ENCODE measurements around the gene PARD3.

The PARD3 gene

GRCh38 chr10:34570887-34571286, 244.2 kb downstream of the PARD3 start:
- no peak for DNase-seq

- no peak for DNase-seq
Measured at GRCh38 chr10:34567659-34568253, 247.3 kb downstream of the PARD3 start.

- DNase-seq, result no peak
Measured at GRCh38 chr10:34565934-34566333, 249.2 kb downstream of the PARD3 start.

DNA sequence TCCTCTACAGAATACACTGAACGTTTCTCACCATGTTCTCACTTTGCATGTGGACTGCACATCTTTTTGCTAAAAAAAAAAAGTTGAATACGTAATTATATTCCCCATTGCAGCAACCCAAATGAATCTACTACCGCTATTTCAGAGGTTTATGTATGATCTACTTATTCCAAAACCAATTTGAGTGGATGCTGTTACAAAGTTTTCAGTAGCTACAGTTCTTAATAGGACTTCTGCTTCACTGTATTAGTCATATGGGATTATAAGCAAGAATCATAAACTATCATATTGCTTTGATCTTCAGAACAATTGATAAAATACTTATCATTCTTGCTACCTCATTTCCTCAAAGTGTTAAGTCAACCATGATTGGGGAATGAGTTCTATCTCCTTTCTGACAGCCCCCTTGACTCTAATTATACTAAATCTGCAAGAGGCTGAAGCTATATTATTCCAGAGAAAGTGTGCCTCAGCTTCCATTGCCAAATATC, 257.0 kb downstream of the PARD3 start:
- DNase-seq, result no peak

DNA sequence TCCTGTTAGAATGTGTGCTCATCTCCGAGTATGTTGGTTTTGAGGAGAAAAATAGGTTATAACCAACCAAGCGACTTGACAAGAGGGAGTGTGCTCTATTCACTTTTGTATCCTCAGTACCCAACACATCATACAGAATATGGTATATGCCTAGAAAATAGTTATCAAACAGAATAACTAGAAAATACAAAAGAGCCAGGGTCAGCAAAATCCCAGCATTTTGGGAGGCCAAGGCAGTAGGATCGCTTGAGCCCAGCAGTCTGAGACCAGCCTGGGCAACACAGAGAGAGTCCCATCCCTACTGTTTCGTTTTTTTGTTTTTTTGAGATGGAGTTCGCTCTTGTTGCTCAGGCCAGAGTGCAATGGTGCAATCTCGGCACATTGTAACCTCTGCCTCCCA, 257.9 kb downstream of the PARD3 start:
- no peak for DNase-seq

DNA sequence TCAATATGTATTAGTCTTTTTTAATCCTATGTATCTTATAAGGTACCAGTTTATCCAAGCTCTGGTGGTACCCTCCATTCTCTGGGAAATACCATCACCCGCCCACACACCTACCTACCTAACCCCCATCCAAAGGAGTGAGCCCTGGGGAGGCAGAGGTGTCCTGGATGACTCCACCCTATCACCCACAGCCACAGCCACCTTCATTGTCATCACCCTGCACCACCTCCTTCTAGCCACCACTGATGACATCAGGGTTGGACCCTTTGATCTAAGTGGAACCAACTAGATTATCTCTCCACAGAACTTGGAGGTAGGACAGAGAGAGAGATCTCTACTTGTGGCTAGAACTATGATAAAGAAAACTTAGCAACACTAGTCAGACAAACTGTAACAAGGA, 259.4 kb downstream of the PARD3 start:
- DNase-seq, result no peak

- no peak for DNase-seq
Measured at GRCh38 chr10:34553747-34554146, 261.3 kb downstream of the PARD3 start.

DNA sequence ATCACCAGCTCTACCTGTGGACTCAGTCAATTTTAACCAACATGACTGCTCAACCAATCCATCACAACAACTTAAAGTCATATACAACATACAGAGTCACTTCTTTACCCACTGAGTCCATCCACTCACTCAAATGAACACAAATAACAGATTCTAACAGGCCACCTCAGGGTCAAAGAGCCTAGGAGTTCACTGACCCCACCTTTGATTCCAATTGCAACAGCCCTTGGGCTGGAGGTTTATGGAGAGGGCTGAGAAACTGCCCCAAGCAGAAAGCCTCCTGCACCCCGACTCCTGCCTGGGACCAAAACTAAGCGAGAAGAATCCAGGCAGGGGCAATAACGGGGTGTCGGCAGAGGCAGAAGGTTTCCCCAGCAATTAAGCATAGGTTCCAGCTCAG, 263.8 kb downstream of the PARD3 start:
- DNase-seq, result no peak

DNA sequence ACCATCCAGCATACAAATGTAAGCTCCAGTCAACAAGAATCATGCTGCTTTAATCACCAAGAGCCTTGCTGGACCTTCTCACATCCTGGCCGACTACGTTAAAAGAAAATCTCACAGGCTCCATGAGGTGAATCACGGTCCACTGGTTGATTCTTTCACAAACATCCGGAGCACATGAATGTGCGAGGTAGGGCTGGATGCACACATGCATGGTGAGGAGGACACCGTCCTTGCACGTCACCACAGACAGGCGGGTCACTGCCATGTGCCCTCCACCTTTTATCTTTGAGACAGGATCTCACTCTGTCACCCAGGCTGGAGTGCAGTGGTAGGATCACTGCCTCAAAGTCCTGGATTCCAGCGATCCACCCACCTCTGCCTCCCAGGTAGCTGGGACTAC, 265.1 kb downstream of the PARD3 start:
- no peak for DNase-seq

- DNase-seq, result no peak
Measured at GRCh38 chr10:34549001-34549400, 266.1 kb downstream of the PARD3 start.

DNA sequence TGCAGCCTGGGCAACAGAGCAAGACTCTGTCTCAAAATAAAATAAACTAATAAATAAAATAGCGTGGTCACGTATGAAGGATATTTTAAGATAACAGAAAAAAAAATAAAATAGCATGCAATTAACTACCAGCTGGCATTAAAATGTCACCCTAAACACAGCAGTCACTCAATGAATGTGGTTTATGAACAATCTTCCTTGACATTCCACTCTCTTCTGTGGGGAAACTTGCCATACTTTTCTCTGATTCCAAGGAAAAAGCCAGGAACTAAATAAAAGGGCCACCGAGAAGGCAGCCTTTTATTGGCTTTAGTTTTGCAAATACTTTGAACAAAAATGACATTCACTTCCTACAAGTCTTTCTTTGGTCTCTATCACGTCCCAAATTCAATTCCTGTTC, 266.6 kb downstream of the PARD3 start:
- no peak for DNase-seq

DNA sequence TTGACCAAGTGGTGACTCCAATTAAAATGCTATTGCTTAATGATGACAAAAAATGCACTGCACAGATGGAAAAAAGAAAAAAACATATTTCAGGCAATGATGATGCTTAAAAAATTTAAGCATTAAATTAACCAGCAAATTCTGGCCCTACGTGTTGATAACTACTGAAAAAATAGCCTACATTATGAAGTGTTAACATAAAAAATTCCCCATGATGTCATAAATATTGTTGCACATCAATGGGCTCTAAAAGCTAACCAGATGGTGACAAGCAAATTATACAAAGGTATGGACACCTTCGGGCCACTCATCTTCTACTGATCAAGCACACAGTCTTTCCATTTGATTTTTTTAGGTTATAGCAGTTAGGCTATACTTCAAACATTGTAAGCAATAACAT, 267.4 kb downstream of the PARD3 start:
- DNase-seq, result no peak

DNA sequence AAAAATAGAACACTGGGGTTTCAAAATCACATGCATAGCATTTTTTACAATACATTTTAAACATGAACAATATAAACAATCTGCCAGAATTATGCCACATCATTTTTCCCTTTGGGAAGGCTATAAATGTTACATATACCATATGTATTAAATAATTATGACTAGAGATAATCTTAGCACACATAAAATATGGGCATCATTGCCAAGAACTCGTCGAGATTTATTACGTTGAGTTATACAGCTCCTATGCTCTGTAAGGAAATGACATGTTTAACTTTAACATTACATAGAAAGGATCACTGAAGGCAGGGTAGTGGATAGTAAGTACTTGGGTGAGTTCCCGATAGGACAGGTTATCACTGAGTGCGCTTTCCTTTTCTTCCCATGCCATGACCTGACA, 267.8 kb downstream of the PARD3 start:
- DNase-seq, result no peak

GRCh38 chr10:34544400-34544799, 270.7 kb downstream of the PARD3 start:
- no peak for DNase-seq

DNA sequence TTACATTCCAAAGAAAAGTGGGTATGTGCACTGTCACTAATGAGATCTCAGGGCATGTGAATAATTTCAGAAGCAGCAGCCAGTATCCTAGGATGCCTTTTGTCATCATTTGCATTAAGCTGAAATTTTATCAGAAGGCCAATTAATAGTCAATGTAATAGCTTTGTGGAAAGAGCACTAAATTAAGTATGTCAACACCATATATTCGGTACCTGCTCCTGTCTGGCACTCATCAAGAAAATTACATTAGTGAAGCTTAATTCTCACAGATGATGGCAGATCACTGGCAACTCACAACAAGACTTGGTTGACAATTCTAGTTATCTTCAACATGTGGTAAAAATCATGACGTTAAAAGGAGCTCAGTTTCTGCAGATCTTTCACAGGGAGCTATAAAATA, 271.4 kb downstream of the PARD3 start:
- no peak for DNase-seq

DNA sequence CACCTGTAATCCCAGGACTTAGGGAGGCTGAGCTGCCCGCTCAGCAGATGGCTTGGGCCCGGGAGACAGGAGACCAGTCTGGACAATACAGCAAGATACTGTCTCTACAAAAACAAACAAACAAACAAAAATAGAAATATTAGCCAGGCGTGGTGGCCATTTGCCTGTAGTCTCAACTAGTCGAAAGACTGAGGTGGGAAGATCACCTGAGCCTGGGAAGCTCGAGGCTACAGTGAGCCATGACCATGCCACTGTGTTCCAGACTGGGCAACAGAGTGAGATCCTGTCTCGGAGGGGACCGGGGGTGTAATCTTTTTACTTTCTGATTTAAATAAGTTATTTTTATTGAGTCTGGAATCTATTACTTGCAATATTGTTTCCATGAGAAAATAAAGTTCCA, 274.6 kb downstream of the PARD3 start:
- no peak for DNase-seq

DNA sequence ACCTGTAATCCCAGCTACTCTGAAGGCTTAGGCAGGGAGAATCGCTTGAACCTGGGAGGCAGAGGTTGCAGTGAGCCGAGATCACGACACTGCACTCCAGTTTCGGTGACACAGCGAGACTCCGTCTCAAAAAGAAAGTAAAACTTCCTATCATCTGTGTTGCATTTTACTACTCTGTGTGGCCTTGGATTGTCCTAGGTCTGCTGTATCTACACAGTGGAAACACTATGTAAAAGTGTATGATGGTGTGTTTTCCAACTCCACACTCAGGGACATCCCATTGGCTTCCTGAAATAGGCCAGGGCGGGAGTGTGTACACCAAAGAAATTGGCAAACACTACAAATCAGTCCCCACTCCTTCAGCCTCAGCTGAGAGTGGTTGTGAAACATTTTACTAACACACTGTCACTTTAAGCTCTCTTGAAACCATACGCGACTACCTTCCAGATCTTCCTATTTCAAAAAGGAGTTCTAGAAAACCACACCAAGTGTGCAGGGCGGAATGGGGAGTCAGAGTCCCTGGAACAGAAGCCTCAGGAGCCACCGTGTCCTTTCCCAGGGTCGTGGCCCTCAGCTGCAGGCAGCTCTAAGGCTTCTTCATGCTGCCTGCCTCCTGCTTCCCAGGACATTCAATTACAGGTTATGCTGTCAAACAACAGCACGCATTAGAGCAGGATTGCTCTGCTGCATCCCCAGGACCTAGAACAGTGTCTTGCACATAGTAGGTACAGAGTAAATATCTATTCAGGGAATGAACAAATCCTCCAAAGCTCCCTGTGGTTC, 275.4 kb downstream of the PARD3 start:
- DNase-seq, result no peak

- no peak for DNase-seq
Measured at GRCh38 chr10:34538281-34538829, 276.7 kb downstream of the PARD3 start.

GRCh38 chr10:34537629-34538231, 277.4 kb downstream of the PARD3 start:
- DNase-seq, result no peak

- no peak for DNase-seq
Measured at GRCh38 chr10:34535872-34536271, 279.2 kb downstream of the PARD3 start.

DNA sequence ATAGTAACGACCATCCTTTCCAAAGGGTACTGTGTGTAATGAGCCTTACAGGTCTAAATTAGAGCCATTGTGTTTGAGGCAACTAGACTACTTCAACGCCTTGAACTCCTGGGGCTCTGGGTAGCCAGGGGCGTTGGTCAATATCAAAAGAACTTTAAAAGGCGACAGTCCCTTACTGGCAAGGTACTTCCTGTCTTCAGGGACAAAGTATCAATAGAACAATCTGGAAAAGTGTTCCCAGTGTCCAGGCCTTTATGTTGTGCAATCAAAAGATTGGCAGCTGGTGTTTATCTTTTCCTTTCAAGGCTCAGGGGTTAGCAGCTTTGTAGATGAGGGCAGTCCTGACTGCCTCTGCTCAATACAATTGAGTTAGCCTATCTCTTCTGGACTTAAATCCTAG, 284.3 kb downstream of the PARD3 start:
- no peak for DNase-seq

DNA sequence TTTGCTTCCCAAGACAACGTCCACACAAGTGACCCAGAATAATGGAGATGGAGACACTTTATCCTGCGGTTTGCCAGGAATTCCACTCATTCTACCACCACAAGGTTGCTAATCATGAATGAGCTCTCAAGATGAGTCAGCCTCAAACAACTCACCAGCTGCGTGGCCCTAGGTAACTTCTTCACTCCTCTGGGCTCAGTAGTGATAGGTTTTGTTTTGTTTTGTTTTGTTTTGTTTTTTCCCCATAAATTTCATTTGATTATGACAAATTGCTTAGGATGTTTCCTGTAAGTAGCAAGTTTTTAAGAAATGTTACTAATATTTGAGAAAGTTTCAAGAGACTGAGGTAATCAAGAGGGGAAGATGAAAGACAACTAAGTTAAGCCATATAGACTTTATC, 286.8 kb downstream of the PARD3 start:
- no peak for DNase-seq

DNA sequence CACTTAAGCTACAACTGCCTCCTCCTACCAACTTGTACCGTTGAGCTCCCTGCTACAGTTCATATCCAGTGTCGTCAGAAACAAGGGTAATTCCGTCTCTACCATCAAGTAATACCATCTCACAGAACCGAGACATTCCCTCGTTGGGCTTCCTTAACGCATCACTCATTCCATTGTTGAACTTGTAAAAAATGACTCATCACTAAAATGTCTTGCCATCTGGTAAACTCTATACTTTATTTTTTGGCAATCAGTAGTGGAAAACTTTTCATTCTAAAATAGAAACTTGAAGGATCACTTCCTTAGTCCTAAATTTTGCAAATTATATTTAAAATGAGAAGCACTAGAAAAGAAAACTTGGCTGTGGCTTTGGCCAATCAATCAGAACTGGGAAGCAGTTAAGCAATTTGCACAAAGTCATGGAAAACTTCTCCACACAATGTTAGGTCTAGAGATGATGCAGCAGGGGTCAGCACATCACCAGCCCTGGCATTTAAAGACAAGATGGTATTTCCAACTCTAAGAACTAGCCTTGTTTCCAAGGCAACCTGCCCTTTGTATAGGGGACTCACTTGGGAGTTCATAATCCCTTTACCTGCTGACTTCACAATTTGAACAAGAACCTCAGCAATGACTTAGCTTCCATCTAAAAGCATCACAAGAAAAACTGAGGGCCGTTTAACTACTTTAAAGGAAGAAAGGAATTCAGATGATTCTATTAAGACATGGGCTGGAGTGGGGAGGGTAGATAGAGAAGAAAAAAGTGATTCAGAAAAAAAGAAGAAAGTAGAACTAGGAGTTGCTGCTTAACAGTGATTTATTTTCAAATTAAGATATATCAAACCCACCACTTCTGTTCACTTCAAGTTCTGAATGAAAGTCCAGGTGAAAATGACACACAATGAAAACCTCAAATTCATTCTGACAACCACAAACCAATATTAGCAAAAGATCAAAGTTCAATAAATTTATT, 288.1 kb downstream of the PARD3 start:
- no peak for DNase-seq

Data from CD4-positive, alpha-beta T cell treated with Interferon gamma for 1 hour (primary cell).